ENCODE results near the gene STIP1.
"Not testable (repeated sequence)": the region's sequence is repeated elsewhere in the genome, so short reads cannot be mapped to it uniquely, and the experiment has no call there.

Gene STIP1

GRCh38 chr11:64243236-64243854 is 57.4 kb downstream of the STIP1 start:
- TF ChIP-seq, protein P1, sequence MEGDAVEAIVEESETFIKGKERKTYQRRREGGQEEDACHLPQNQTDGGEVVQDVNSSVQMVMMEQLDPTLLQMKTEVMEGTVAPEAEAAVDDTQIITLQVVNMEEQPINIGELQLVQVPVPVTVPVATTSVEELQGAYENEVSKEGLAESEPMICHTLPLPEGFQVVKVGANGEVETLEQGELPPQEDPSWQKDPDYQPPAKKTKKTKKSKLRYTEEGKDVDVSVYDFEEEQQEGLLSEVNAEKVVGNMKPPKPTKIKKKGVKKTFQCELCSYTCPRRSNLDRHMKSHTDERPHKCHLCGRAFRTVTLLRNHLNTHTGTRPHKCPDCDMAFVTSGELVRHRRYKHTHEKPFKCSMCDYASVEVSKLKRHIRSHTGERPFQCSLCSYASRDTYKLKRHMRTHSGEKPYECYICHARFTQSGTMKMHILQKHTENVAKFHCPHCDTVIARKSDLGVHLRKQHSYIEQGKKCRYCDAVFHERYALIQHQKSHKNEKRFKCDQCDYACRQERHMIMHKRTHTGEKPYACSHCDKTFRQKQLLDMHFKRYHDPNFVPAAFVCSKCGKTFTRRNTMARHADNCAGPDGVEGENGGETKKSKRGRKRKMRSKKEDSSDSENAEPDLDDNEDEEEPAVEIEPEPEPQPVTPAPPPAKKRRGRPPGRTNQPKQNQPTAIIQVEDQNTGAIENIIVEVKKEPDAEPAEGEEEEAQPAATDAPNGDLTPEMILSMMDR (IDR thresholded peaks at IDR 0.05; ENCODE audit: low read depth, low read length, missing control alignments), result no peak
- DNase-seq (ENCODE audit: low read depth), result no peak
- H3K4me3 ChIP-seq (ENCODE audit: low read depth, low read length), result no peak overlapping the region; the same call in 1 of the 2 replicates

DNA sequence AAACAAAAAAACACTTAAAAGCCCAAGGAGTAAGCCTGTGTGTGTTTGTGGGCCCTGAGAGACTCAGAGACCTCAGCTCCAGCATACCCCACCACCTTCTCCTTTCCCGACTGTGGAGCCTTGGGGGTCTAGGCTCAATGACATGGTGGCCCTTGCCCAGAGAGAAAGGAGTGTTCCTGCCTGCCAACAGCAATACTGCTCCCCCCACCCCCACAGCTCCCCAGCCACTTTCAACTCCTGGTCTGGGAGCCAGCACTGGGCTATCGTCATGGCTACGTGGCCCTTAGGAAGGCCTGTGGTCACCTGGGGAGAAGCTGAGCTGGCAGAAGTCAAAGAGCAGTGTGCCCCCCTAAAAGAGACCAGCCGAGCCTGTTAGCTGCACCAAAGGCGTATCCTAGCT is 58.1 kb downstream of the STIP1 start:
- TF ChIP-seq, protein P1 (IDR thresholded peaks at IDR 0.05; ENCODE audit: low read depth, low read length, missing control alignments), result no peak
- no peak for DNase-seq (ENCODE audit: low read depth)
- no peak overlapping the region for H3K4me3 ChIP-seq (ENCODE audit: low read depth, low read length)

GRCh38 chr11:64244966-64245365 is 59.0 kb downstream of the STIP1 start:
- no peak for DNase-seq (ENCODE audit: low read depth)
- TF ChIP-seq, protein P1 (IDR thresholded peaks at IDR 0.05; ENCODE audit: low read depth, low read length, missing control alignments), result no peak
- H3K4me3 ChIP-seq (ENCODE audit: low read depth, low read length), result peak overlapping the region; percentile 86

- TF ChIP-seq, protein P1 (IDR thresholded peaks at IDR 0.05; ENCODE audit: low read depth, low read length, missing control alignments), result no peak
- DNase-seq (ENCODE audit: low read depth), result no peak
- peak overlapping the region; percentile 86 for H3K4me3 ChIP-seq (ENCODE audit: low read depth, low read length)
These were observed 59.4 kb downstream of the STIP1 start for GRCh38 chr11:64245401-64245796.

GRCh38 chr11:64245797-64246620 is 60.0 kb downstream of the STIP1 start:
- peak overlapping the region; percentile 86 for H3K4me3 ChIP-seq (ENCODE audit: low read depth, low read length)
- TF ChIP-seq, protein P1 (IDR thresholded peaks at IDR 0.05; ENCODE audit: low read depth, low read length, missing control alignments), result no peak
- DNase-seq (ENCODE audit: low read depth), result no peak

- peak overlapping the region; percentile 86 for H3K4me3 ChIP-seq (ENCODE audit: low read depth, low read length)
- not testable (repeated sequence) for DNase-seq (ENCODE audit: low read depth)
These were observed 60.6 kb downstream of the STIP1 start for GRCh38 chr11:64246621-64246870.

DNA sequence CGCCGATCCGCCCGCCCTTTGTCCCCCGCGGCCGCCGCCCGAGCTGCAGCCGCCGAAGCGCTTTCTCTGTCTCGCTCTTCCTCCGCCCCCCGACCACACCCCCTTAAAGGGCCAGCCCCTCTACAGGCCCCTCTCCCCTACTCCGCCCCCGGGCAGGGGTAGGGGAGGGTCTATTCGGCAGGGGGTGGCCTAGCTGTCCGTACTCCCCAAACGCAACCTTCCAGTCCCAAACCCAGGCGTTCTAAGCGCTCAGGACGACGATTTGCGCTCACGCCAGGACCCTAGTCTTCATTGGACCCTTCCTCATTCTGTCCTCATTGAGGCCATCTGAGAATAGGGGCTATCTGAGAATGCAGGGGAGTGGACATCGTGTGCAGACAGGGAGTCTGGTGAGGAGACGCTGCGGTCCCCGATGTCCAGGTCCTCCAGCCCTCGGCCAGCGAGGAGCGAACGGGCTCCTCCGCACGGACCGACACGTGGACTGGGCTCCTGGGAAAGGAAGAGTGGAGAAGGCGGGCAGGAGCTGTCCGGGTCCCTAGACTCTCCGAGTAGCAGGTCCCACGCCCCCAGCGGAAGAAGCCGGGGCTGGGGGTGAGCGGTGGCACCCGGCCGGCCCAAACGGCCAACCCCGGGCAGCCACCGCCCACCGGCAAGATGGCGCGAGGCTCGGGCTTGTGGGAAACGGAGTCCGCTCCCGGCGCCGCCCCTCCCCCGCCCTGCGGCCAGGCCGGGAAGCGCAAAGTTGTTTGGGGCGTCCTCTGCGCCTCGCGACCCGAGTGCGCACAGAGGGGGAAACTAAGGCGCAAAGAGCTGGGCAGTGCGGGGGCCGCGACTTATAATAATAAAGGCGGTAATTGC is 61.1 kb downstream of the STIP1 start, which contains the start of gene PPP1R14B:
PPP1R14B (minus strand) TSS at position 73 of the 858 bp plus-strand sequence. CDS start 270 bp downstream, outside the sequence.
- H3K4me3 ChIP-seq (ENCODE audit: low read depth, low read length), result peak within 1 kb of the TSS; percentile 86
- TF ChIP-seq, protein P1 (IDR thresholded peaks at IDR 0.05; ENCODE audit: low read depth, low read length, missing control alignments), result no peak
- no peak for DNase-seq (ENCODE audit: low read depth)
